IPS DF 6.9 (cell line): ENCODE data around the gene TNNT1.

Source experiments
- DNase-seq: peaks from one replicate; pipeline ENCODE4 v3.0.0-alpha.2; 2013; ENCODE audit warnings: low read depth, low spot score
- H3K27ac ChIP-seq: one replicate; pipeline ENCODE4 v1.5.1; 2013; ENCODE audit warnings: low read length, control low read depth
- H3K27me3 ChIP-seq: 2 replicates; pipeline ENCODE4 v1.6.1; 2013; ENCODE audit warnings: mild to moderate bottlenecking, low read length; ENCODE audit not compliant: control insufficient read depth, insufficient read depth
- H3K36me3 ChIP-seq: 2 replicates; pipeline ENCODE4 v1.6.1; 2013; ENCODE audit warnings: low read length; ENCODE audit not compliant: control insufficient read depth, insufficient read depth
- H3K4me1 ChIP-seq: 2 replicates; pipeline ENCODE4 v1.6.1; 2013; ENCODE audit warnings: low read length; ENCODE audit not compliant: control insufficient read depth, insufficient read depth
- H3K4me3 ChIP-seq: 2 replicates; pipeline ENCODE4 v1.5.1; 2013; ENCODE audit warnings: mild to moderate bottlenecking, low read length
- H3K9me3 ChIP-seq: 2 replicates; pipeline ENCODE4 v1.6.1; 2013; ENCODE audit warnings: low read length, inconsistent platforms; ENCODE audit not compliant: control insufficient read depth, insufficient read depth
- WGBS: extraction: QIAGEN DNeasy Blood & Tissue Kit; methylation state at CpG from one replicate; pipeline ENCODE4 v1.1.7; 2013; ENCODE audit warnings: mixed read lengths, missing lambda C conversion rate; ENCODE audit not compliant: insufficient read length, insufficient coverage; 5-methylcytosine and 5-hydroxymethylcytosine counted together

Gene TNNT1

GRCh38 chr19:55141696-55142095 is 7.3 kb downstream of the TNNT1 start:
- Histone ChIP-seq H3K36me3 (no peaks in the 10 kb centered on the region), H3K27me3 (no peaks in the 10 kb centered on the region), H3K9me3 (no peaks in the 10 kb centered on the region), H3K4me3 (no peak overlapping the region), H3K27ac (no peak overlapping the region), H3K4me1 (0 out of 2 replicates have a peak, but pooled peaks cover 2% of the 10 kb centered on the region)
- WGBS = no CpG with 5 or more reads among the region's 21 CpGs
- DNase-seq = no peak

GRCh38 chr19:55137915-55138314 is 11.1 kb downstream of the TNNT1 start:
- Histone ChIP-seq H3K27me3 (no peaks in the 10 kb centered on the region), H3K36me3 (no peaks in the 10 kb centered on the region), H3K9me3 (no peaks in the 10 kb centered on the region), H3K4me1 (0 out of 2 replicates have a peak, but pooled peaks cover 2% of the 10 kb centered on the region), H3K4me3 (no peak overlapping the region), H3K27ac (no peak overlapping the region)
- no peak for DNase-seq
- WGBS = no CpG with 5 or more reads among the region's 9 CpGs

GRCh38 chr19:55136399-55137102 is 12.5 kb downstream of the TNNT1 start:
- DNase-seq = no peak
- no peaks in the 10 kb centered on the region for H3K36me3 ChIP-seq
- H3K27me3 ChIP-seq = no peaks in the 10 kb centered on the region
- 0 out of 2 replicates have a peak, but pooled peaks cover 2% of the 10 kb centered on the region for H3K4me1 ChIP-seq
- no peaks in the 10 kb centered on the region for H3K9me3 ChIP-seq
- no peak overlapping the region for H3K4me3 ChIP-seq
- WGBS = no CpG with 5 or more reads among the region's 17 CpGs
- no peak overlapping the region for H3K27ac ChIP-seq

- H3K27ac ChIP-seq = no peak overlapping the region
- no peak for DNase-seq
- no peaks in the 10 kb centered on the region for H3K9me3 ChIP-seq
- no CpG with 5 or more reads among the region's 3 CpGs for WGBS
- H3K36me3 ChIP-seq = no peaks in the 10 kb centered on the region
- H3K4me1 ChIP-seq = no peaks in the 10 kb centered on the region
- H3K27me3 ChIP-seq = no peaks in the 10 kb centered on the region
- no peak overlapping the region for H3K4me3 ChIP-seq
These were observed 14.3 kb downstream of the TNNT1 start for GRCh38 chr19:55134736-55135135.

GRCh38 chr19:55133639-55134444 is 15.2 kb downstream of the TNNT1 start:
- H3K4me3 ChIP-seq = no peak overlapping the region

GRCh38 chr19:55132453-55133129 is 16.4 kb downstream of the TNNT1 start:
- Histone ChIP-seq H3K4me1 (no peaks in the 10 kb centered on the region), H3K4me3 (no peak overlapping the region)
- WGBS = no CpG with 5 or more reads among the region's 14 CpGs

More at GRCh38 chr19:55133639-55134444, 15.2 kb downstream of the TNNT1 start:
- DNase-seq = no peak
- Histone ChIP-seq H3K9me3 (no peaks in the 10 kb centered on the region), H3K4me1 (no peaks in the 10 kb centered on the region), H3K27me3 (no peaks in the 10 kb centered on the region), H3K27ac (no peak overlapping the region), H3K36me3 (no peaks in the 10 kb centered on the region)
- no CpG with 5 or more reads among the region's 25 CpGs for WGBS

GRCh38 chr19:55131421-55131820 is 17.6 kb downstream of the TNNT1 start:
- no peaks in the 10 kb centered on the region for H3K36me3 ChIP-seq
- DNase-seq = no peak
- H3K4me3 ChIP-seq = no peak overlapping the region
- H3K9me3 ChIP-seq = no peaks in the 10 kb centered on the region
- no peaks in the 10 kb centered on the region for H3K4me1 ChIP-seq
- H3K27me3 ChIP-seq = no peaks in the 10 kb centered on the region
- WGBS = no CpG with 5 or more reads among the region's 16 CpGs
- no peak overlapping the region for H3K27ac ChIP-seq

More at GRCh38 chr19:55132453-55133129, 16.4 kb downstream of the TNNT1 start:
- DNase-seq = no peak
- H3K36me3 ChIP-seq = no peaks in the 10 kb centered on the region
- H3K27me3 ChIP-seq = no peaks in the 10 kb centered on the region
- no peaks in the 10 kb centered on the region for H3K9me3 ChIP-seq
- no peak overlapping the region for H3K27ac ChIP-seq

- DNase-seq = no peak
- no peak overlapping the region for H3K27ac ChIP-seq
- peak overlapping the region; percentile 56; the same call in 1 of the 2 replicates for H3K4me3 ChIP-seq
- WGBS = no CpG with 5 or more reads among the region's 14 CpGs
- H3K9me3 ChIP-seq = no peaks in the 10 kb centered on the region
- peaks cover 2% of the 10 kb centered on the region; the same call in 1 of the 2 replicates for H3K4me1 ChIP-seq
- no peaks in the 10 kb centered on the region; the same call in 1 of the 2 replicates for H3K36me3 ChIP-seq
- H3K27me3 ChIP-seq = no peaks in the 10 kb centered on the region
These were observed 30.0 kb downstream of the TNNT1 start for GRCh38 chr19:55119053-55119452.

GRCh38 chr19:55118401-55118991 is 30.5 kb downstream of the TNNT1 start:
- no CpG with 5 or more reads among the region's 22 CpGs for WGBS
- Histone ChIP-seq H3K36me3 (no peaks in the 10 kb centered on the region; the same call in 1 of the 2 replicates), H3K27me3 (no peaks in the 10 kb centered on the region), H3K9me3 (no peaks in the 10 kb centered on the region), H3K27ac (no peak overlapping the region), H3K4me3 (peak overlapping the region; percentile 89; the same call in 1 of the 2 replicates), H3K4me1 (peaks cover 2% of the 10 kb centered on the region; the same call in 1 of the 2 replicates)
- peak; percentile 98 for DNase-seq
